HG03521 (cell line): ENCODE results near the gene ANKRD29.

Source experiments
- ATAC-seq: cut with Tn5 transposase; IDR thresholded peaks from one replicate; pipeline ENCODE4 v1.9.1; 2021; ENCODE audit warnings: mild to moderate bottlenecking, moderate library complexity; ENCODE audit not compliant: unreplicated experiment

The ANKRD29 gene

GRCh38 chr18:23662309-23663263 lies at the start of gene ANKRD29:
Gene ANKRD29, minus strand, starts transcription at chr18:23662911. Its CDS starts 181 bp downstream, at chr18:23662730.
- ATAC-seq, result no peak

GRCh38 chr18:23712445-23712844 lies 49.7 kb upstream of the ANKRD29 start:
- ATAC-seq, result no peak

GRCh38 chr18:23711426-23711825 lies 48.7 kb upstream of the ANKRD29 start:
- no peak for ATAC-seq

- ATAC-seq, result no peak
These were observed 48.2 kb upstream of the ANKRD29 start for GRCh38 chr18:23710946-23711345.

GRCh38 chr18:23710068-23710527 lies 47.4 kb upstream of the ANKRD29 start:
- no peak for ATAC-seq

GRCh38 chr18:23706971-23707640 lies 44.4 kb upstream of the ANKRD29 start:
- ATAC-seq, result no peak

- ATAC-seq, result no peak
These were observed 42.1 kb upstream of the ANKRD29 start for GRCh38 chr18:23704806-23705205.

- no peak for ATAC-seq
These were observed 41.3 kb upstream of the ANKRD29 start for GRCh38 chr18:23703987-23704384.

- ATAC-seq, result no peak
These were observed 40.6 kb upstream of the ANKRD29 start for GRCh38 chr18:23703057-23703986.

- ATAC-seq, result no peak
These were observed 39.9 kb upstream of the ANKRD29 start for GRCh38 chr18:23702606-23703005.

GRCh38 chr18:23701544-23702064 lies 38.9 kb upstream of the ANKRD29 start:
- no peak for ATAC-seq

- peak; percentile 45 for ATAC-seq
These were observed 38.3 kb upstream of the ANKRD29 start for GRCh38 chr18:23701017-23701416.

GRCh38 chr18:23694637-23695430 lies 32.1 kb upstream of the ANKRD29 start:
- no peak for ATAC-seq

- ATAC-seq, result no peak
These were observed 31.1 kb upstream of the ANKRD29 start for GRCh38 chr18:23693846-23694245.

GRCh38 chr18:23690505-23691068 lies 27.9 kb upstream of the ANKRD29 start:
- no peak for ATAC-seq

- ATAC-seq, result no peak
These were observed 27.1 kb upstream of the ANKRD29 start for GRCh38 chr18:23689616-23690504.

GRCh38 chr18:23689031-23689615 lies 26.4 kb upstream of the ANKRD29 start, which contains the start of gene LAMA3:
Gene LAMA3, plus strand, starts transcription at chr18:23689453. Its CDS starts 231 bp downstream, at chr18:23689684.
- ATAC-seq, result no peak

- ATAC-seq, result no peak
These were observed 25.8 kb upstream of the ANKRD29 start for GRCh38 chr18:23688528-23688927.
